Measurements from ENCODE around the gene GRIK4.

GRIK4 gene

DNA sequence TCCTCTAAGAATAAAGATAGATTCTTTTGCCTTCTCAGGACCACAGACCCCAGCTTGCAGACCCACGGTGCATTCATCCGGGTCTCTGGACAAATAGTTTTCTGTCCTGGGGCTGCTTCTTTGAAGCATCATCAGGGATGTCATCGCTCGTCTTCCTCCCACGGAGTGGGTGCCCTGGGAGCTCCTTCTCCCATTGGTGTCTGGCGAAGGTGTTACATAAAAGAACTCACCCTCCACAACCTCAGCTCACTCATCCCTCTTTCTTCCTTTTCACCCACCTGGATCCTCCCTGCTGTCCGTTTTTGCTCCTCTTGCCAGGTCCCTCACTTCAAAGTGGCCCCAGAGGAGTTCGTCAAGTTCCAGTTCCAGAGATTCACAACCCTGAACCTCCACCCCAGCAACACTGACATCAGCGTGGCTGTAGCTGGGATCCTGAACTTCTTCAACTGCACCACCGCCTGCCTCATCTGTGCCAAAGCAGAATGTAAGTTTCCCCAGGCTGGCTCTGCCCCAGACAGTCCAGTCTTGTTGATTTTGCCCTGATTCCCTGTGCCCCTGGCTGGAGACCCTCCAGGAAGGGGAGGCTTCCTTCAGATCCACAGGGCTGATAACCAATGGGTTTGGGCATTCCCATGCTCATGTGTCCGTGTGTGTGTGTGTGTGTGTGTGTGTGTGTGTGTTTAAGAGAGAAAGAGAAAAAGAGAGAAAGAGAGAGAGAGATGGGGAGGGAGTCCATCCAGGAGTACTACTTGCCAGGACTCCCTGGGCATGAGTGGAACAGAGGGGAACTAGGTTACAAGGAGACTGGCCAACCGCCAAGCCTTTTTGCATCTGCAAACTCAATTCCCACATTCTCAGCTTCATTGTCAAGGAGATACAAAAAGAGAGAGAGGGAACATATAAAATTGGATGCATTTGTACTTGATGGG lies 308.2 kb downstream of the GRIK4 start:
- no peak for DNase-seq

DNA sequence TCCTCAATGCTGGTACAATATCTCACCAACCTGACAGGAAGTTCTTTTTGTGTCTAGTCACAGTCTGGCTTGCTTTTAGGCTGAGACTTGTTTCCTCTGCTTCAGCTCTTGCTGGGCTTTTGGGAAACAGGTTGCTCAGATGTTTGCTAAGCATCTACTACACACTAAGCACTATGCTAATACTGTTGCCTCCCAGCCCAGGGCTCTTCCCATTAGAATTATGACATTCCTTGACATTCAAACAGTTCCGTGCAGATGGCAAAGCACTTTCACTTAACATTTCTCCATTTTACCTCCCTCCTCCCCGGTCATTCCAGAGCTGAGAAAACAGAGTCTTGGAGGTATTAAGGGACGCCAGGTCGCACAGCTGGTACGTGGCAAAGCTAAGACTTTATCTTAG lies 311.6 kb downstream of the GRIK4 start:
- no peak for DNase-seq

DNA sequence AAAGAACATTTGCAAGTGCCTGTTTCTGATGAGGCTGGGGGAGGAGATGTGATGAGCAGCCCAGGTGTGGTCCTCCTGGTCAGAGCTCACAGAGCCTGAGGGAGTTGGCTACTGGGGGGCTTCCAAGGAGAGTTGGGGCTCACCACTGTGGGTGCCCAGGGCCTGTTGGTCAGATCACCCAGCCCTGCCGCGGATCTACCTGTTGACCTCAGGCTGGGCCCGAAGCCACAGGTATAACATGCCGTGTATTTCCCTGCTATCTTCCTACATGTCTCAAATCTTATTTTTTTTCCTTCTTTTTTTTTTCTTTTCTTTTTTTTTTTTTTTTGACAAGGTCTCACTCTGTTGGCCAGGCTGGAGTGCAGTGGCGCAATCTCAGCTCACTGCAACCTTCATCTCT lies 312.7 kb downstream of the GRIK4 start:
- no peak for DNase-seq

DNA sequence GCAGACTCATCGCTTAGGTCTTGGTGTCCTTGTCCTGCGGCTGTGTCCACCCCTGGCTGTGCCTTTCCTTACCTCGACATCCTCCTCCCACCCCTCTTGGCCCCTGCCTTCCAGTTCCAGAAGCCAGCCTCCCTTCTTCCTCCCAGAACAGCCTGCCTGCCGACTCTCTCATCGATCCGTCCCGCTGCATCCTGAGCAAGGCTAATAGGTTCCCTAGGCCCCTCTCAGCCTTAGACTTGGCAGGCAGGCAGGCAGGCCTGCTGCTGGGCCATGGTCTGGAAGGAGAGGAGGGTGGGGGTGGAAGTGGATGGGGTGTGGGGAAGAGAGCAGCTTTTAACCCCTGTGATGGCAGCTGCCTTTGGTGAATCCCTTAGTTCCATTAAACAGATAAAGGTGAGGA lies 315.6 kb downstream of the GRIK4 start:
- DNase-seq = no peak

DNA sequence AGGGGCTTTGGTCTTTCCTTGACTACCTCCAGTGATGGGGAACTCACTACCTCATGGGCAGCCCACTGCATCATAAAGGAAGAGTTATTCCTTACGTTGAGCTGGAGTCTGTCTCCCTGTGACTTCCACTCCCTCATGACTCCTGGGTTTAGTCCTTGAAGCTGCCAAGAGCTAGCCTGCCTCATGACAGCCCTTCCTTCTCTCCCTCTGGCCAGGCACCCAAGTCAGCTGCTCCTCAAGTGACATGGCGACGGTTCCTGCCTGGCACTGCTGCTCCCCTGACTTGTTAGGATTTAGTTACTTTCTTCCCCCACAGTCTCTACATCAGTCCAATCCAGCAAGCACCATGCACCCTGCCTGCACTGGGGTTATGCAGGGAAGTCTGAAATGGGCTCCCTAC lies 316.3 kb downstream of the GRIK4 start:
- no peak for DNase-seq

DNA sequence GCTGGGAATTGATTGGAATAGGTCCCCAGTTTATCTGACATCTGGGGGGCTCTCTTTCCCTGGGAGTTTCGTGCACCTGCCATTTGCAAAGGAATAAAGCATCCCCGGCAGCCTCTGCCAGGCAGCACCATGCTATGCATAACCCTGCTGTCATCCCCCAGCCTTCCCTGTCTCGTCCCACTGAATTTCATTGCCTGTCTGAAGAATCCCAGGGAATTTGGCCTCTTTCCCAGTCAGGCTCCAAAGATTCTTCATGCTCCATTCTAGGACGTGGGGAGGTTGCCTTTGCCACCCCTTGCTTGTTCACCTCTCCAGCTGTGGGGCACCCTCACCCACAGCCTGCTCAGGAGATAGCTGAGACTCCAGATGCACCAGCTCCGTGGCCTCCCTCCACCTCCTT lies 317.3 kb downstream of the GRIK4 start:
- DNase-seq = no peak

DNA sequence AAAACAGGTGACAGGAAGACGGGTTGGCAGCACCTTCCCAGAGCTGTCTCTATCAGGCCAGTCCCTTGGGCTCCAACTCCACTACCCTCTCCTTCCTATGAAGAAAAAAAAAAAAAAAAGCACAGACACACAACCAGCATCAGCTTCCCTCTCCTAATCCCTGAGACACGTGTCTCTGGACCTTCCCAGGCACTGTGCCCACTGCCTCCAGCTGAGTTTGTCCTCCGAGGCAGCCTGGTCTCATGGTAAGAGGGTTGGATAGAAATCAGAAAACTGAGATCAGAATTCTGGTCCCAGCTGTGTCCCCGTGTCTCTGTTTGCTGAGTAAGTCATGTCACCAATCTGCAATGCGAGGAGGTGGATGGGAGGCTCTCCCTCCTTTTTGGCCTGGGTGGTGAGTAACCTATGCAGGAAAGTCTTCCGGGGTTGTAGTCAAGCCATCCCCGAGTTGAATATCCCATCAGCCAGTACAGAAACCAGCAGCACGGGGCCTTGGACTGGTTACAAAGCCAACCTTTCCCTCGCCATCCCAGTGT lies 318.6 kb downstream of the GRIK4 start:
- DNase-seq = no peak

DNA sequence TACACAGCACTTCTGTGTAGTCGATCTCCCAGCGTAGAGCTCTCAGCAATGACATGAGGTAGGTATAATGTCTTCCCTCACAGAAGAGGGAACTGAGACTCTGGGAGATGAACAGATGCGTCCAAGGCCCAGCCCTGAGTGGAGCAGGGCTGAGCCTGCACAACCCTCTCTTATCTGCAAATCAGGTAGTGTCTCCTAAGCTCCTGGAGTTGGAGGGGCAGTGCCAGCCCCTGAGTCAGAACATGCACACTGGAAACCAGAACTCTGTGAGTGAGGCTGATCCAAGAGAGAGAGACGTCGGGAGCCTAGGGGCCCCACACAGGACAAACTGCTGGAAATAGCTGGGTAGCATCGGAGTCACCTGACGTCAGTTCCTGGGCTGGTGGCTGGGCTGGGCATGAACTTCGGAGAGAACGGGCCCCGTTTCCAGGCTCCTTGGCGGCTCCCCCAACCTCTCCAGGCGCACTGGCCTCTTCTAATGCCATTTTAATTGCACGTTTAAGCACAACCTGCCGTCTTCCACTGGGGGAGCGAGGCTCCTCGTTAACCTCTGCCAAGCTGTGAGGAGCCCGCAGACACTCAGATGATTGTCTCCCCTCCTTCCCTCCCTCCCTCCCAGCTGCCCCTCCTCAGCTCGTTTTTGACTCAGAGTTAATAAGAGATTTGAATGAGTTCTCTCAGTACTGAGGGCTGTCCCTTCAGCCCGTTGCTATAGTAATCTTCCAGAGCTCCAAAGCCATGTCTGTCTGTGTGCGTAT lies 321.1 kb downstream of the GRIK4 start:
- no peak for DNase-seq

DNA sequence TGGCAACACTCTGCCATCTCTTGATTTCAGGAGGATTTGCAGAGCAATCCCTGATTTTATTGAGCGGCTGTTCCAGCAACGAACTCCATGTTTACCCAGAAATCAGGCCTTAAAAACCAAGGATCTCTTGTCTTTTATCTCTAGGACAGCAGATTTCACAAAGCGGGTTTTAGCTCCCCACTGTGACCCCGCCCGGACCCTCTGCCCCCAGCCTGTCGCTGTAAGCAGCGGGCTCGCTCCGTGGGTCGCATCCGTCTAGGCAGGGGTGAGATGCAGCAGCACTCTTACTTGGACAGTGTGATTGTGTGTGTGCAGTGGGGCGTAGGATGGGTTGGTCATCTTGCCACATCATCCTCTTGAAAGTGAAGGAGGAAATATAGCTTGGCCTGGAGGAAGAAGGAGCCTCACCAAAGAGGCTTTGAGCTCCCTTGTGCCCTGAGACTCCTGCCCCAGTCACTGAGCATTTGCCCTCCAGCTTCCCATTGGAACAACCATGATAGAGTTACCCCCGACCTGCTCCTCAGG lies 323.2 kb downstream of the GRIK4 start:
- no peak for DNase-seq

DNA sequence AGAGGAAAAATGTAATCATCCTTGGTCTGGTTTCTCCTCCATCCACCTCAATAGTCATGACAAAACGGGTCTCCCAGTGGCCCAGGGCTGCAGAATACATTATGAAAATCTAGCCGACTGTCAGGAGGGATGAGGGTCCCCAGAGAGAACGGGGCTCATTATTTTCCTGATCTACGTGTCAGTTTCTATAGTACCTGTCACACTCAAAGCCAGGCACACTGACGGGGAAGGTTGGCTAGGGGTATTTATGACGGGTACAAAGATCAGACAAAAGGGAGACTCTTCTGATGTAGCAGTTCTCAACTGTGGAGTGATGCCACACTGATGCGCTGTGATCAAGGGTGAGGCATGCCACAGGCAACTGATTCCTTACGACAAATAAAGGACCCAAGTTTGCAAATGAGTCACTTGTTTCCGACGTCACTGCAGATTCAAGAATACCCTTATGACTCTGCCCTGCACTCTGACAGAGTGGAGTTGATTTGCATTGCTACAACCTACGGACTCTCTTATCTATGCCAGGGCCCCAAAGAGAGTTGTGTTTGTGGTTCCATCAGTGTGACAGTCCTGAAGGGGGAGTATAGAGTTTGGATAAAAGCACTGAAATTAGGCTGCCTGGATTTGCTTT lies 324.2 kb downstream of the GRIK4 start:
- peak; percentile 86 for DNase-seq

DNA sequence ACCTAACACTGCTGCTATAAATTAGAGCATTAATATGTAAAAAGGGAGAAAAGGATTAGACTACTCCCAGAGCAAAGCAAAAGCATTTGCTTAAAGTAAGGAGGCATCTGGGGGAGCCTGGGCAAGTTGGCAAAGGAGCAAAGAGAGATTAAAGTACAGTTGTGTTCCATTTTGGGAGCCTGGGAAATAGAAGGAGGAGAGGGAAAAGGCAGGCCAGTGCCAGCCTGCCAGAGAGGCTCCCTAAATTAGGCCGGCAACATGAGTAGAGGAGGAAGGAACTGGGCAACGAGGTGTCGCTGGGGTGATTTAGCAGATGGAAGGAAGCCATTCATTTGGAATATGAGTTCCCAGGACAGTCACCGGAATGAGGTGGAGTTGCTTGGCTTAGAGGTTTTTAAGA lies 326.1 kb downstream of the GRIK4 start:
- no peak for DNase-seq

DNA sequence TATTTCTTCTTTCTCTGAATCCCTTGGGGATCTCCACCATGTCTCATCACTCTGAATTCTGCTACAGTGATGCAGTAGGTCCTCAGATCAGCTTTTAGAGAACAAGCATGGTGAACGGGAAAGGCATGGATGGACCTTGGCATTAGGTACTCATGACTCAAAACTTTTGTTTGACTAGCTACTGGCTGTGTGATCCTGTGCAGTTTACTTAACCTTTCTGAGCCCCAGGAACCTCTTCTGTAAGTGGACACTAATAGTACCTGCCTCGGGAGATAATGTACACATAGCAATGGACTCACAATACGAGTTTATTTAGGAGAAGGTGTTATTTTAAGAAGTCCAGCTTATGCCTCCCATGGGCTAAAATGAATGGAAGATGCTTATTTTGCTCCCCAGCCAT lies 327.7 kb downstream of the GRIK4 start:
- DNase-seq = no peak

DNA sequence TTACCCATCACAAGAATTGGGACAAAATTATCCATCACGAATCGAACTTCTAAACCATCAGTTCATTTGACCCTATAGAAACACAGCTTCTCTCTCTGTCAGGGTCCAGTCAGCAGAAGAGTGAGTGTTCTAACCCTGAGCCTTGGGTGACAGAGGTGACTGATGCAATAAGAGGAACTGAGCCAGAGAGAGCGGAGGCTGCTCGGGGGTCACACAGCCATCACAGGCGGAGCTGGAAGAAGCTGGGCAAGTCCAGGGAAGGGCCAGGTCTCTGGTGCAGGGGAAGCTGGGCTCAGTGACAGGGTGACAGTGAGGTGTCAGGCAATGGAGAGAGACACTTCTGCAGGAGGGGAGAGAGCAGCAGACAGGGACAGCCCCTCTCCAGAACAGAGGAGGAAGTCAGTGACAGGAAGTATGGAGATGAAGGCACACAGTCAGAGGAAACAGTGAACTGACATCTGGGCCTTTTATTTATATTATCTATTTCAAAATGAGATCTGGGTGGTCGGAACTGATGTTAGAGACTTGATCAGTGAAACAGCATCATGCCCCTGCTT lies 328.4 kb downstream of the GRIK4 start:
- DNase-seq = no peak

DNA sequence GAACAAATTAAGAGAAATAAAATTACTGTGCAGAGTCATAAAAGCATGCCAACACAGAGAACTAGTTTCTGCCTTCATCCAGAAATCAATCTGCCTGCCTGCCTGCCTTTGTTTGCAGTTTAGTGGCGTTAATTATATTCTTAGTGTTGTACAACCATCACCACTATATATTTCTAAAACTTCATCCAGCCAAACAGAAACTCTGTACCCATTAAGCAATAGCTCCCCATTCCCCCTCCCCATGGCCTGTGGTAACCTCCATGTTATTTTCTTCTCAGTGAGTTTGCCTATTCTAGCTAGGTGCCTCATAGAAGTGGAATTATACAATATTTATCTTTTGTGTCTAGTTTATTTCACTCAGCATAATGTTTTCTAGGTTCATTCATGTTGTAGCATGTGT lies 329.1 kb downstream of the GRIK4 start:
- DNase-seq = no peak

DNA sequence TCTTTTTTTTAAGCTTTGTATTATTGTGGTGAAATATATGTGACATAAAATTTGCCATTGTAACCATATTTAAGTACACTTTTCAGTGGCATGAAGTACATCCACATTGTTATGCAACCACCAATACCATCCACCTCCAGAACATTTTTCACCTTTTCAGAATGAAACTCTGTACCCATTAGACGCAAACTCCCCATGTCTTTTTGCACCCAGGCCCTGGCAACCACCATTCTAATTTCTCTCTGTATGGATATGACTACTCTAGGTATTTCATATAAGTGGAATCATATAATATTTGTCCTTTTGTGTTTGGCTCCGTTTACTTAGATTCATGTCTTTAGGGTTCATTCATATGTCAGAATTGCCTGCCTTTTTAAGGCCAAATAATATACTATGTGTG lies 329.5 kb downstream of the GRIK4 start:
- peak; percentile 5 for DNase-seq

DNA sequence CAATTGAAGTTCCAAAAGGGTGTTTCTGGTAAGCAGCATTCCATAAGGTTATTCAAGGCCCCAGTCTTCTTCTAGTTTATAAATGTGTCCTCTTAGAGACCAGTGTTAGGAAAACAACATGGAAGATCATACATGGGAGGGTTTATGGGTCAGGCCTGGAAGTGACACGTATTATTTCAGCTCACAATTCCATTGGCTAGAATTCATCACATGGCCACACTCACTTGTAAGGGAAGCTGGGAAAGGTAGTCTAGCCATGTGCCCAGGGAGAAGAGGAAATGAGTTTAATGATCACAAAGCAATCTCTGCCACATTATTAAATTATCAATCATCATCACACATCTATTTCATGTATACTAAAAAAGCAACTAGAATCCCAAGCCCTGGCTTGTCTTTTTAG lies 330.6 kb downstream of the GRIK4 start:
- no peak for DNase-seq

DNA sequence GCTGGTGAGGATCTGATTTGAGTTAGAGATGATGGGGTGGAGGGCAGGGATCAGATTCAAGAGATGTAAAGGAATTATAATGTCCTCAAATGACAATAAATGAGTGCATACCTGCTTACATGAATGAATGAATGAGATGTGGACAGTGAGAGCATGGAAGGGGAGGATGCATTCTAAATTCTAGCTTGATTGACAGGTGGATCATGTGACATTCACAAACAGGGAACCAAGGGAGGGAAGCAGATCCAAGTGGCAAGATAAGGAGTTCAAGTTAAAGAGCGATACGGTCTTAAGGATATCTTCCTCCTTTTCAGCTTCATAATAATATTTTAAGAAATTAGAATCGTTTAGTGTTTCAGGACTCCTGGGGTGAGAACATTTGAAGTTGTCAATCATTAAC lies 341.9 kb downstream of the GRIK4 start:
- DNase-seq = no peak

DNA sequence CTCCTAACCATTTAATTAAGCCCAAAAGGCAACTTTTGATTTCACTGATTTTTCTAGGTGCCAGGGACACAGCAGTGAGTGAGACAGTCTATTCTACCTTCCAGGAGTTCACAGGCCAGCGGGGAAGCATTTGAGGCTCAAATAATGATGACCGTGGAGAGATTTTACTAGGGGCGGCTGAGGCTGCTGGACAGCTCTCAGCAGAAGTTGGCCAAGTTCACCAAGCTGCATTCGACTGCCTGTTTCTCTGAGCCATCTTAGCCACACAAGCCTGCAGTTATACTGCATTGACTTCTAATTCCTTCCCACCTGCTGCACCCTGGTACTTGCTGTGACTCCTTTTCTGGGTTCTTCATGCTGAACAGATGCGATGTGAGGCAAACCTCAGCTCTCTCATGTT lies 343.4 kb downstream of the GRIK4 start:
- DNase-seq = no peak

DNA sequence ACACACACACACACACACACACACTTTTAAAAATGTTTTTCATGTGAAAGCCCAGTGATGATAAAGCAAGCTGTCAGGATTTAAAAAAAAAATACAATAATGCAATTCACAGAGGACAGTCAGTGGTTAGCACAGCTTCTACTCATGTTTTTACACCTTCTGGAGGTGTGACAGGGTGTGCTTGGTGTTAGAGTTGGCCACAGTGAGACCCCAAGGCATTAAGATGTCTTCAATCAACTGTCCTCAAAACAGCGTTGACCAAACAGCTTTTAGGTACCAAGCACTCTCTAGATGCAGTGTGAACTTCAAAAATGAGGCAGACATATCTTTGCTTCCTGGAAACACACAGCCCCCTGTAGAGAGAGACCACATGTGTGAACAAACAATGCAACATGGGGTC lies 346.0 kb downstream of the GRIK4 start:
- no peak for DNase-seq

DNA sequence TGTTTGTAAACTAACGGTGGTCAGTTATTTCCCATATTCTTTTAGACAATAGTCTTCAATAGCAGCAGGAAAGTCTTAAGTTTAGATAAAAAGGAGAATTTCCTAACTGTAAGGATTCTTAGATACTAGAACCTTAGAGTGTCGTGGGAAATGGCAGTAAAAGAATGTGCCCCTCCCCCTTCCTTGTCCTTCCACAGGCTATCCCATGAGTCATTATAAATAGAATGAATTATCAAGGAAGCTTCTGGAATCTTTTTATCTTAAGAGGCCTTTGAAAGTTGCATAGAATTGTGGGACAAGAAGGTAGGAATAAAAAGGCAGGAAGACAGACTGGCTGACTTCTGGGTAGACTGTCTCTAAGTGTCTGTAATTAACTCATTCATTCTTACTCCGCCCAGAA lies 347.2 kb downstream of the GRIK4 start:
- no peak for DNase-seq

DNA sequence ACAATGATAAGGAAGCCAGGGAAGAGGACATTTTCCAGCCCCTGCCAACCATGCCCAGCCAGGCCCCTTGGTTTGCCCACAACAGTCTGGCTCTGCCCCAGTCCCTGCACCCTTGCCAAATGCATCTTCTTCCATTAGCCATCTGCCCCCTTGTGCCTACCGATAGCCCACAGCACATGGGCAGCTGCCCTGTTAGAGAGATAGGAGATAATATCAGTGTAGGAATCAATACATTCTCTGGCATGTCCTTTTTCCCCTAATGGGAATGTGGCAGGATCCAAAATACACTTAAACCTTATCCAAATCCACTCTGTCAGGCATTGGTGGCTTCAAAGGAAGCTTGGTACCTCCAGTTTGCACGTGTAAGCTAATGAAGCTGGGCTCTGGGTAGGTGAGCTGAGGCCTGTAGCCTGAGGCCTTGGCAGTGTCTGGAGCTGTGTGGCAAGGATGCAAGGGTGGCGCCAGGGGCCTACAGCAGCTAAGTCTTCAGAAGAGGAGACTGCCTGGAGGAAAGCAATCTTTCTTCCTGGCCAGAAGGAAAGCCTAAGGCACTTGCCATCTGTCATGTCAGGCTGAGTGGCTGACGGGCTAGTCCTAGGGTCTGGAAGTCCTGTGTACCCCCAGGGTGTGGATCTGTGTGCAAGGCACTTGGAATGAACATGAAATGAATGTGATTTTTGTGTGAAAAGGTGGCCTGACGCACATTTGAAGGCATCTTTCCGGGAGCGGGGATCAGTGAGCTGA lies 348.2 kb downstream of the GRIK4 start:
- no peak for DNase-seq

DNA sequence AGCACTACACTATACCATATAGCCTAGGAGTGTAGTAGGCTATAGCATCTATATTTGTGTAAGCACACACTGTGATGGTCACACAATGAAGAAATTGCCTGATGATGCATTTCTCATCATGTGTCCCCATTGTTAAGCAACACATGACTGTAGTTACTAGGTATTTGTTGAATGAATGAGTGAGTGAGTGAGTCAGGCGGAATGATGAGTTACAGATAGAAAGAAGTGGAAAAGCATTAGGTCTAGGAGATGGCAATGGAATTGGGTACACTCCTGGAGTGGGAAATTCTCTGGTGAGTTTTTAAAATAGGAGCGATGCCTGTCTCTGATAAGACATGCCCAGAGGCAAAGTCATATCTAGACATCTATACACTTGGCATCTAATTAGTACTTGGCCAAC lies 351.8 kb downstream of the GRIK4 start:
- no peak for DNase-seq
